Activated naive CD4-positive, alpha-beta T cell (primary cell): ENCODE results near the gene TMEM151B.
"Not testable (repeated sequence)": the region's sequence is repeated elsewhere in the genome, so short reads cannot be mapped to it uniquely, and the experiment has no call there.

ENCODE experiments used
- DNase-seq, 4 experiments: peaks; one replicate each; lab custom pipeline; 2025; lab: John Stamatoyannopoulos, UW

The TMEM151B gene

DNA sequence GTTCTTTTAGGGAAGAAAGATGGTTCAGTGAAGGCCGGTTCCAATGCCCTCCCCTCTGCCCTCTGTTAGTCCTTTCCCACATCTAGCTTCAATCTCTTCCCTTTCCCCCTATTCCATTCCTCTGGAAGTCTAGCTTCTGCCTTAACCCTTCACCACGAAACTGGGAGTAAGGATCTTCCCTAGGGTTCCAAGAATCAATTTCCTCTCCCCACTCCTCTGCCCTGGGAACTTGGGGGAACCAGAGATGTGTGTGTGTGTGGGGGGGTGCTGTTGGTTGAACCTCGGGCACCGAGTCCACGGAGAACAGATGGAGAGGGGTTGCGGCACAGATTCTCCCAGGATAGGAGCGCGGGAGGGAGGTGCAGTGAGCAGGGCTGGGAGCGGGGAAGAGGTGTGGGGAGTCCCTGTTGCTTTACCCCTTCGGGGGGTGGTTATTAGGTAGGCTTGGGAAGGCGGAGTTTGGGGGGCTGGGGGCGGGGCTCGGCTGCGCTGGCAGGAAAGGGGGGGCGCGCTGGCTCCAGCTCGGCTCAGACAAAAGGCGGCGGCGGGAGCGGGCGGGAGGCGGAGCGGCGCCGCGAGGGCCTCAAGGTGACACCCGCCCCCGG, at the start of gene TMEM151B:
TMEM151B (plus strand) TSS at position 530 of the 605 bp plus-strand sequence. CDS start 293 bp downstream, outside the sequence.
- no peak for DNase-seq

DNA sequence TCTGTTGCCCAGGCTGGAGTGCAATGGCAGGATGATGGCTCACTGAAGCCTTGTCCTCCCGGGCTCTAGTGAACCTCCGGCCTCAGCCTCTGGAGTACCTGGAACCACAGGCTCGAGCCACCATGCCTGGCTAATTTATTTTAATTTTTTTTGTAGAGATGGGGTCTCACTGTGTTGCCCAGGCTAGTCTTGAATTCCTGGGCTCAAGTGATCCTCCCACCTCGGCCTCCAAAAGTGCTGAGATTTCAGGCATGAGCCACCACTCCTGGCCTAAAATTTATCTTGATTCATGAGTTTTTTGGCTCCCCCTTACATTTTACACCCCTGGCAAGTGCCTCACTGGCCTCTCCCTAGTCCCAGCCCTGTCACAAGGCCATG, 49.3 kb upstream of the TMEM151B start:
- no peak for DNase-seq

DNA sequence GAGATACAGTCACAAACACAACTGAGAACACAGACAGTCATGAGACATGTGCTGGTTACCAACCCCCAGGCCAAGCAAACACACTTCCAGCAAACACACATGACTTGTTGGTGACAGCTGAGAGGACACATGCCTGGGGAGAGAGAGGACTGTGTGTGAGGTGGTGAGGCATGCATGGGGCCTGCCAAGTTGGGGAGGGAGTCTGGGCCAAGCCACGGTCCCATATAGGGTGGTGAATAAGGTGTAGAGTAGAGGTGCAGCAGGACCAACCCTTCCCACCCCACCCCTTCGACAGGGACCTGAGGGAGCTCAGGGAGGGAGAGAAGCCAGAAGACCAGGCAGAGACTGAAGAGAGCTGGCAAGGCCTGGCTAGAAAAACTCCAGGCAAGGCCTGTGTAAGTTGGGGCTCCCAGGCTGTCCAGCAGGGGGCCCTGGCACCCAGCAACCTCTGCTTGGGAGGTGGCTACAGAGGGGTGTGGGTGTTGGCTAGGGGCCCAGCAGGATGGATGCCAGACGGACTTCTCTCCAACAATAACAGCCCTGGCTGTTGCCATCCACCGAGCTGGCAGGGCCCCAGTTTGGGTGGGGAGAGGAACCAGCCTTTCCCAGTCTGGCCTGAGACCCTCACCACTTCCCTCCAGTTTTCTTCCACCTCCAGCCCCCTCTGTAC, 48.8 kb upstream of the TMEM151B start:
- DNase-seq, result peak in 3 of 4 experiments; percentile 37 to 64 (median 64)

DNA sequence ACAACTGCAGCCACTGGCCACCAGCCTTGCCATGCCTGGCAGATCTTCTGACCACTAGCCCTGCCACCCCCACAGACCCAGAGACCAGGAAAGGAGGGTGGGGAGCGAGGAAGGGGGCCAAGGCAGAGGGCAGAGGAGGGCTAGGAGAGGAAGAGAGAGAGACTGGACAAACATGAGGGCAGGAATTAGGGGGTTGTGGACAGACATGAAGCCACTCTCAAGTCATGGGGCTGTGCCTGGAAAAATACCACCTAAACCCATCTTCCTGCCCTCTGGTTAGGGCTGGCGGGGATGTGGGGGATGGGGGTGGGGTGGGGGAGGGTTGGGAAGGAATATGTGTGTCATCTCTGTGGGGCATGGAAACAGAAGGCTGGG, 48.3 kb upstream of the TMEM151B start:
- DNase-seq, result no peak

DNA sequence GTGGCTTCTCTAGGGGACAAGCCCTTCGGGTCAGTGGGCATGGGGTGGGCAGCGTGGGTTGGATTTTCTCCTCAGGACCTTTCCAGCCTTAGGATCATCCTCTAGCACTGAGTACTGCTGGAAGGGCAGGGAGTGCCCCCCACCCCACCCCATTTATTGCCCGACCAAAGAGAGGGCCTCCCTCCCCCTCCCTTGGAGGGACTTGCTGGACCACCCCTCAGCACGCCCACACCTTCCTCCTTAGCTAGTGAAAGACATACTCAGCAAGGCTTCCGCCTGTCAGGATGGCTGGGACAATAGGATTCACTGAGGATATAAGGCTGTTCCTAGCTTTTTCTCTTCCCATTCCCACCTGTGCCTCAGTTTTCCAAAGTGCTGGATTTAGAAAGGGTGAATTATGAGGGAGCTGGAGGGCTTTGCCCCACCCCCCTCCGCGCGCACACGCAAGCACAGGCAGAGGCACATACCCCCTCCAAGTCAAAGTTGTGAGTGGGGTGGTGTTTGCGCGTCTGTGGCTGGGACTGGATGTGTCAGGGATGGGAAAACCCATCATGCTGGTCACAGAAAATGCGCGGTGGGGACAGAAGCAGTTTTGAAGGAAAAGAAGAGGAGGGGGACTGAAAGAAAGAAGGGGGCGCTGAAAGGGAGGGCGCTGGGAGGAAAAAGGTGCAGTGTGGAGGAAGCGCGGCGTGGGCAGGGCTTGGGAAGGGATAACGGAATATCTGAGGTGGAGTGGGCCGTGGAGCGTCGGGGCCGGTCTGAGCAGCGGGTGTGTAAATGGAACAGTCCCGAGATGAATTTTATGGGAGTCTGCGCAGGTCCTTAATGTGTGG, 47.5 kb upstream of the TMEM151B start:
- DNase-seq, result no peak

DNA sequence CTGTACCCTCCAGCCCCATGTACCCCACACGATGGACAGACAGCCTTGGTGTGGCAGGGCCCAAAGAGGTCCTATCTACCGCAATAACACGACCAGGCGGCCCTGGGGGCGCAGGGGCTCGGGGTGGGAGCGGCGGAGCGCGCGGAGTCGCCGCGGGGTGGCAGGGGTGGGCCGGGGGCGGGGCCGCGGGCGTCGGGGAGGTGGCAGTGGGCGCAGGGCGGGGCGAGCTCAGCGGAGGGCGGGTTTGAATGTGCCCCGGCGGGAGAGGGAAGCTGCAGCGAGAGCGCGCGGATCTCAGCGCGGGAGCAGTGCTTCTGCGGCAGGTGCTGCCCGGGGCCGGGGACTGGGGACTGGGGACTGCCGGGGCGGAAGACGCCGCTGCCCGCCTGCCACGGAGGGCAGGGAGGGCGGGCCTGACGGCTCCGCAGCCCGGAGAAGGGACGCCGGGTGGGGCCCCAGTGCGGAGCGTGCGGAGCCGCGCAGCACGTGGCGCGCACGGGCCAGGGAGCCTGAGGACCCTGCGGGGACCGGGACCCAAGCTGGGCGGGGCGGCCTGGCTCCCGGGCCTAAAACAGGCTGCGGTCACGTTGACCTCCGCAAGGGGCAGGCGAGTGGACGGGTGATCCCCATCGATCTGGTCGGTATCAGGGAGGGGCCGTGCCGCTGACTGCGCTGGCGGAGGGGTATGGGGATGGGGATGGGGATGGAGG, 46.8 kb upstream of the TMEM151B start, which contains the start of gene SLC29A1:
SLC29A1 (plus strand) TSS at position 277 of the 710 bp plus-strand sequence. CDS start 3,719 bp downstream, outside the sequence.
- peak; percentile 53 to 85 (median 68) for DNase-seq

DNA sequence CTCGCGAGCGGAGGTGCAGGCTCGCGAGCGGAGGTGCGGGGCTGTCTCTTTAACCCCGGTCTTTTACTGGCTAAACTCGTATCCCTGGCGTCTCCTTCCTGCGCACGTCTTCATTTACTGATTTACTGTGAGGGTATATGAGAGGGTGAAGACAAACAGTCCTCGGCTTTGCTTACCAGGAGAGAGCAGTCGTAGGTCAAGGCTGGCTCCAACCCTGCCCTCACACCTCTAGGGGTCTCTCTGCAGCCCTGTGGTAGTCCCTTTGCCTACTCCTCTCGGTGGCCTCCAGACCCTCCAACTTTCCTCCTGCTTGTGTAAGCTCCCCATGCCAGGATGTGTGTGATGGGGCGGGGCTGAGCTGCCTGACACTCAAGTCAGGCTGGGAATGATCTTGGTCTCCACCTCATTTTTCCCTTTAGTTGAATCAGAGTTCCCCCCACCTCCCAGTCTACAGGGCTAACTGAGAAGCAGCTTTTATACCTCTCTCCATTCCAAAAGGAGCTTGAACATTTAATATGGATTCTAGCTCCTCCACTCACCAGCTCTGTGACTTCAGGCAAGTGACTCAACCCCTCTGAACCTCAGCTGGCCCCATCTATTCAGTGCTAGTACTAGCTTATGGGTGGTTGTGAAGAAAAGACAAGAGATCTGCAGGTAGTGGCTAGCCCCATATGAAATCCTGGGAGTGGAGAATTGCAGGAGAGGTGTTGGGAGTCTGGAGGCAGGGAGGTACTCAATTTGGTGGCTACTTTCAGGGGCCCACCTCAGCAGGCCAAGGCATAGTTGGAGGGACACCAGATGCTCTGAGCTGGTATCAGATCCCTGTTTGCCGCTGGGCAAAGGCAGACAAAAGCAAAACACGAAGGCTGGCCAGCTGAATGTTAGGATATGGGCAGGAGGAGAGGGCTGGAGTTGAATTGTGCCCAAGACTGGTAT, 46.0 kb upstream of the TMEM151B start:
- DNase-seq, result no peak

DNA sequence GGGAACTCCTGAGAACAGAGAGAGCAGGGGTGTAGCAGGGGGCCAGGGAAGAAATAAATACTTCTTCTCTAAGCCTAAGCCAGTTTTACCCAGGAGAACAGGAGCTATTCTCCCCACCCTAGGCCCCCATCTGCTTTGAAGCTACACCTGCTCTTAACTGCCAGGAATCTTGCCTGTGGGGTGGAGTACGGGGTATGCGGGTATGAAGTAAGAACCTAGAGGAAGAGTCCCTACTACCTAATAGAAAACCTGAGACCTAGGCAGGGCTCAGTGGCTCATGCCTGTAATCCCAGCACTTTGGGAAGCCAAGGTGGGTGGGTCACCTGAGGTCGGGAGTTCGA, 45.3 kb upstream of the TMEM151B start:
- no peak for DNase-seq

DNA sequence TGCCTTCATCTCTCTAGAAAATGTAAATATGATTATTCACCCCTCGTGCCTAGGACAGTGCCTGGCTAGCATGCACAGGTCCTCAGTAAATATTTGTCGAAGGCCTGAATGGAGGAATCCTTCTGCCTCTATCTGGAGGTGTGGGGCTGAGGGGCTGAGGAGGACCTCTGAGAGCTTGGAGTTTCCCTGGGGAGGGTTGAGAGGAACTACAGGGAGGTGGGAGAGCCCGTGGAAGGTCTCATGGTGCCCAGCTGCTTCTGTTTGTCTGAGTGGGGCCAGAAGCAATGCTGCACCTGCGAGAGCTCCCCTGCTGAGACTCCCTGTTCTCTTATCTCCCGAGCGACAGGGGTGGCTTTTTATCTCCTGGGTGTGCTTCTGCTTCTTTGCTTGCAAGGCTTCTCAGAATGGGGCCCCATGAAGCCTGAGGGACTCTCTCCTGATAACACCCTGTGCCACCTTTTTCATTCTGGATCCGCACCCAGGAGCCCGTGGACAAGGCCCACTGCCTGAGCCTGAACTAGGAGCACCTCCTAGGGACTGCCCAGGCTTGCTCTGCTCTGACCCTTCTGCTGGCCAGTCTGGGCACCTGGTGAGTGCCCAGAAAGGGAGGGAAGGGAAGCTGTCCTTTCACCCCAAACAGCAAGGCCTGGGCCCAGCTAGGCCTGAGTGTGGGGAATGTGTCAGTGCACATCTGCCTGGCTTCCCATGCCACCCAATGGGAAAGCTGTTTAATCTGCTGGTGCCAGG, 44.5 kb upstream of the TMEM151B start:
- no peak for DNase-seq

DNA sequence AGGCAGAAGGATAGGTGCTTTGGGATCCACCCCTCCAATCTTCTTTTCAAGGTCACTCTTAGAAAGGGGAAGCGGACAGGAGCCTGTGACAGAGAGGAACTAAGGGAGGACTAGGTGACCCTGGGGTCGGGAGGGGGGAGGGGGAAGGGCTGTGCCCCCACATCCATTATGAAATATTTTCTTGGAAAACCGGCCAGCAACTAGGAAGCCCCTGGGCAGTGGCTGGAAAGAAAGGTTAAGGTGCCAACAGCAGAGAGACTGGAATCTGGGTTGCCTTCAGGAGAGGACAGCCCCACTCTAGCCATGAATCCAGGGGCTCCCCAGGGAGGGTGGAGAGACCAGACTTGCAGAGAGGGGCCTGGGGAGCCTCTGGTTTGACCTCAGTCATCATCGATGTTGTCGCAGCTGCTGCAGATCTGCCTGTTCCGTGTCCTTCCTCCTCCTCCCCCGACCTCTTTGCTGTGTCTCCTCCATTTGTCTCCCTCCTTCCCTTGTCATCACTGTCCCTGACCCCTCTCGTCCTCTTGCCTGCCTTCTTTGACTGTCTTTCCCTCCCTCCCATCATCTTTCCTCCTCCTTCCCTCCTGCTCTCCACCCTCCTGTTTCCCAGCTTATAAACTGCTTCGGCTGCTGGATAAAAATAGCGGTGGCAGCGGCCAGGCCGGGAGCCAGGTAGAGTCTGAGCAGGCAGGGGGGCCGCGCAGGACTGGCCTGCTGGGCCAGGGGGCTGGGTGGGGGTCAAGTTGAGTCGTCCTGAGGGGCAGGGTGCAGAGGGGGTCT, 43.7 kb upstream of the TMEM151B start:
- no peak for DNase-seq

DNA sequence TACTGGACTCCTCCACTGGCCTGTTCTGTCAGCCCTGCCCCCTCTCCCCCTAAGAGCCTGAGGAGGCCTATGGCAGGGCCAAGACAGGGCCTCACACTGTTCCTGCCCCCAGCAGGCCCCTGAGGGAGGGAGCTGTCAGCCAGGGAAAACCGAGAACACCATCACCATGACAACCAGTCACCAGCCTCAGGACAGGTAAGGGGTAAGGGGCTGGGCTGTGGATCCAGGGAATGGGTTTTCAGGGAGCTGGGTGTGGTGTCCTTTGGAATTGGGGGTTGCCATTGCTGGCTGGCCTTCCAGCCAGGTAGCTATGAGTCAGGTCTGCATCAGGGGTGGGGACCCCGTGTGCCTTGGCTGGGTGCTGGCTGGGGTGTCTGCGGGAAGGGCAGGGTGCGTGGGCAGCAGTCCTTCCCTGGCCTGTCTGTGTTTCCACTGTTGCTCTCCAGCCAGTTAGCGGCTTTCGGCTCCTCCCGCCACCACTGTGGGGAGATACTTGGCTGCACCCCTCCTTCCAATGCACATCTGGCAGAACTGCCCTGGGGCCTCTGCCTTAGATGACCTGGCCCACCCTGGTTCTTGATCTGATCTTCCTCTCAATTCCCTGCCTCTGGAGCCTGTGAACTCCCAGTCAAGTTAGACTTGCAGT, 43.0 kb upstream of the TMEM151B start:
- no peak for DNase-seq

DNA sequence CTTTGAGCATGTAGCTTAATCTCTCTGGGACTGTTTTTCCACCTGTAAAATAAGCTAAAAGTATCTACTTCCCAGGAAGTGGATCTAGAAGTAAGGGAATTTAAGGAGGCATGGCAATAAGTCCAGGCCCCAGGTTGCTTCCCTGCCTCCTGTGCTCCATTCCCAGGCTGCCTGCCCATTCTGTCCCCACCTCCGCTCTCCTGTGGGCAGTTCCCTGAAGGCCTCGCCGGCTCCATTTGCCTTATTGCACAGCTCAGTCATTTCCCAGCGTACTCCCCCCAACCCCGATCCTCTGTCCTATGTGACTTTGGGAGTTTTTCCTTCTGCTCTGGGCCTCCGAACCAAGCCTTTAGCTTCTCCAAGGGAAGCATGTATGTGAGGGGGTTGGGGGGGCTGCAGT, 42.2 kb upstream of the TMEM151B start:
- DNase-seq, result no peak

DNA sequence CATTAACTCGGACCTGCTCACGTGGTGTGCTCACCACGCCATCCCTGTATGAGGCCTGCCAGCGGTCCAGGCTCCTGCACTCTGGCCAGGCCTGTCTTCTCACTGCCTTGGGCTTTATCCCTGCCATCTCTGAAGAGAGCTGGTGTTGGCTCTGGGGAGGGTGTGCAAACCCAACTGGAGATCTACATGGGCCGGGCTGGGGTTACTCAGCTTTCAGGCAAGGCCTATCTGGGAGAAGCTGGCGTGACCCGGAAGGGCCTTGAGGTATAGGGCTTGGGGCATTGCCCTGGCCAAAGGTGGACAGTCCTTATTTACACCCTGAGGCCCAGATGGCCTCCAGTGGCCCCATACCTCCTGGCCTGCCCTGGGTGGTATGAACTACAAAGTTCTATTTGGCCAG, 41.8 kb upstream of the TMEM151B start:
- no peak for DNase-seq

DNA sequence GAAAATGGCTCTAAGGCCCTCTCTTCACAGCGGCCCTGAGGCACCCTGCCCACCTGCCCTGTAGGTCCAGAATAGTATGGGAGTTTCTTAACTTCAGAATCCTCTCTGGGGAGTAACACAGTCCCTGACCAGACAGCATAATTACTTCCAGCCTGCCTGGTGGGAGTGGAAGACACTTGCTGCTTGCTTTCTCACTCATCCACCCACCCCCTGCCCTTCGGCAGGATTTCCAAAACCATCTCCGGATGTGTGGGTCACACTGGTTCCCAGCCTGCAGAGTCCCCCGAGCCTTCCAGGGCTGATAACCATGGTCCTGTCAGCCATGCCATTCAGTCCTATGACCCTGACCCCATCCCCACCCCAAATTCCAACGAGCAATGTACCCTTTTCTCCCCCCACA, 41.4 kb upstream of the TMEM151B start:
- DNase-seq, result no peak

DNA sequence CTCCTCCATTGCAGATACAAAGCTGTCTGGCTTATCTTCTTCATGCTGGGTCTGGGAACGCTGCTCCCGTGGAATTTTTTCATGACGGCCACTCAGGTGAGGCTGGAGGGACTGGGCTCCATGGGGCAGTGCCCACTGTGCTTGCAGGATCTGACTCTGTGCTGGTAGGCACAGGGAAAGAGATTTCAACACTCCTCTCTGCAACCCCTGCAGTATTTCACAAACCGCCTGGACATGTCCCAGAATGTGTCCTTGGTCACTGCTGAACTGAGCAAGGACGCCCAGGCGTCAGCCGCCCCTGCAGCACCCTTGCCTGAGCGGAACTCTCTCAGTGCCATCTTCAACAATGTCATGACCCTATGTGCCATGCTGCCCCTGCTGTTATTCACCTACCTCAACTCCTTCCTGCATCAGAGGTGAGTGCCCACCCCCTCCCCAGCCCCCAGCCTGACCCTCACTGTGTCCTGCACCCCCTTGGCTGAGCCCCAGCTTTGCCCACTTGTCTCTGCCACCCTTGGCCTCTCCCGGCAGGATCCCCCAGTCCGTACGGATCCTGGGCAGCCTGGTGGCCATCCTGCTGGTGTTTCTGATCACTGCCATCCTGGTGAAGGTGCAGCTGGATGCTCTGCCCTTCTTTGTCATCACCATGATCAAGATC, 40.7 kb upstream of the TMEM151B start:
- DNase-seq, result no peak

DNA sequence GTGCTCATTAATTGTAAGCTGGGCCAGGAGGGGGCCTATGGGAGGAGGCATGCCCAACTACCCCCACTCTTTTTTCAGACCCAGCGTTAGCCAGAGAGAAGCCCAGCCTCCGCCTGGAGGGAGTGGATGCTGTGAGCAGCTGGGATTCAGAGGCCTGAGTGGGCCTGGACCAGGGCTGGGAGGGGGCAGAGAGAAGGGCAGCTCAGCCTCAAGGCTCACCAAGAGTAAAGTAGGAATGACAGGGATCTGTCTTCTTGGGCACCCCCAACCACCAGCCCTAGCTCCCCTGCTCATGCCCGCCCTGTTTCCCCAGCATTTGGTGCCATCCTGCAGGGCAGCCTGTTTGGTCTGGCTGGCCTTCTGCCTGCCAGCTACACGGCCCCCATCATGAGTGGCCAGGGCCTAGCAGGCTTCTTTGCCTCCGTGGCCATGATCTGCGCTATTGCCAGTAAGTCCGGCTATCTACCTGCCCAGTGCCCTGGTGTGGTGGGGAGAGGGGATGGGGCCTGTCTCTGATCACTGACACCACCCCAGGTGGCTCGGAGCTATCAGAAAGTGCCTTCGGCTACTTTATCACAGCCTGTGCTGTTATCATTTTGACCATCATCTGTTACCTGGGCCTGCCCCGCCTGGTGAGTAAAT, 40.1 kb upstream of the TMEM151B start:
- DNase-seq, result no peak

DNA sequence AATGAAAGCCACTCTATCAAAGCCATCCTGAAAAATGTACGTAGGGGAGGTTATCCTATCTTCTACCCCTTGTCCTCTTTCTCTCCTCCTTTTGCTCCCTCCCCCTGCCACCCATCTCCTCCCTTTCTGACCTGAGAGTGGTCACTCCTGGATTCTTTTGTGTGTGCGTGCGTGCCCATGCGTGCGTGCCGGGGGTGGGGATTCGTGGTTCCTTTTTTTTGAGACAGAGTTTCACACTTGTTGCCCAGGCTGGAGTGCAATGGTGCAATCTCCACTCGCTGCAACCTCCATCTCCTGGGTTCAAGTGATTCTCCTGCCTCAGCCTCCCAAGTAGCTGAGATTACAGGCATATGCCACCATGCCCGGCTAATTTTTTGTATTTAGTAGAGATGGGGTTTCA, 38.8 kb upstream of the TMEM151B start:
- DNase-seq, result not testable (repeated sequence)
